ENCODE results near the gene KBTBD4. TPM values are rescaled to one million over a fixed set of nuclear protein-coding genes. Genes with fewer than 3 reads are reported as not detected.
"Not testable (repeated sequence)": the region's sequence is repeated elsewhere in the genome, so short reads cannot be mapped to it uniquely, and the experiment has no call there.

Gene KBTBD4
- total and polyA plus RNA-seq, 2 donors (not counting 1 experiment from before 2014, with no cell fraction given), result 8.6 to 20.3 TPM

- CTCF ChIA-PET, result interaction anchor here (0.5 to 2.5 kb wide), 3 partner anchors 11 to 489 kb away, joined by 3 to 19 read pairs (median 7); partner anchors contain the start of genes CELF1 and KBTBD4
- Histone ChIP-seq H3K27me3 (replicated peaks in 1 of 4; ENCODE audit: control extremely low read depth in 1 of 4, control insufficient read depth in 3 of 4, insufficient read depth in 4 of 4, low read length in 3 of 4) (no peaks in the 10 kb centered on the region), H3K4me3 (ENCODE audit: control extremely low read depth in 1 of 5, extremely low read depth in 1 of 5, insufficient read depth in 1 of 5, low read depth in 2 of 5, low read length in 4 of 5) (peak overlapping the region in 4 of 5 experiments; percentile 82 to 90 (median 86)), H3K4me2 (replicated peaks; ENCODE audit: low read depth, low read length, poor library complexity, severe bottlenecking) (peak overlapping the region; percentile 99), H2AFZ (ENCODE audit: insufficient read depth, low read depth, low read length, poor library complexity, severe bottlenecking) (peak overlapping the region; percentile 99), H3K27ac (ENCODE audit: low read length in 2 of 2) (peak overlapping the region; percentile 81 to 89), H4K20me1 (ENCODE audit: control insufficient read depth, insufficient read depth, low read length, poor library complexity, severe bottlenecking) (no peaks in the 10 kb centered on the region), H3K36me3 (replicated peaks in 1 of 2; ENCODE audit: control extremely low read depth in 1 of 2, control insufficient read depth in 1 of 2, extremely low read depth in 1 of 2, insufficient read depth in 2 of 2, low read length in 1 of 2) (peaks cover 0 to 6% of the 10 kb centered on the region in 2 experiments), H3K79me2 (ENCODE audit: control insufficient read depth, insufficient read depth, low read length) (peaks cover 61% of the 10 kb centered on the region), H3K9me3 (ENCODE audit: control extremely low read depth in 1 of 3, control insufficient read depth in 2 of 3, insufficient read depth in 1 of 3, low read length in 2 of 3) (no peaks in the 10 kb centered on the region), H3K4me1 (ENCODE audit: control insufficient read depth in 2 of 2, insufficient read depth in 2 of 2, low read length in 2 of 2) (peaks cover 8 to 17% of the 10 kb centered on the region in 2 donors), H3K9ac (ENCODE audit: low read length) (peak overlapping the region; percentile 97)
- Mint-ChIP-seq H3K27me3 (no peaks in the 10 kb centered on the region), H3K4me3 (peak overlapping the region; percentile 83), H3K27ac (peak overlapping the region; percentile 87), H3K4me1 (peaks cover 20% of the 10 kb centered on the region), H3K9me3 (ENCODE audit: insufficient read depth) (no peaks in the 10 kb centered on the region)
- WGBS (ENCODE audit: insufficient coverage), result 1% methylated on average over 7 of the region's 11 CpGs
- no peak for TF ChIP-seq EZH2 (IDR thresholded peaks at IDR 0.05; ENCODE audit: borderline replicate concordance, insufficient read depth, low read depth, low read length, poor library complexity, severe bottlenecking)
- no peak for TF ChIP-seq CTCF (IDR thresholded peaks at IDR 0.05)
- intact Hi-C loops (cut with micrococcal nuclease), result loop anchor here (1.0 to 2.0 kb wide), 2 partner anchors 12 to 14 kb away; partner anchors contain the start of genes CELF1, KBTBD4 and NDUFS3
- ATAC-seq (ENCODE audit: low read depth), result peak; percentile 7
- POLR2A ChIA-PET, result interaction anchor here (0.5 to 1.9 kb wide), 4 partner anchors 12 to 137 kb away, joined by 3 to 18 read pairs (median 4); partner anchors contain the start of genes CELF1, KBTBD4 and NDUFS3
- DNase-seq, result no peak
Observed at GRCh38 chr11:47564933-47565339, 13.8 kb downstream of the KBTBD4 start.

GRCh38 chr11:47564366-47564765, 14.4 kb downstream of the KBTBD4 start:
- H3K27me3 ChIP-seq (replicated peaks in 1 of 4; ENCODE audit: control extremely low read depth in 1 of 4, control insufficient read depth in 3 of 4, insufficient read depth in 4 of 4, low read length in 3 of 4); DNase-seq; H3K9me3 Mint-ChIP-seq (ENCODE audit: insufficient read depth); H3K27ac ChIP-seq (ENCODE audit: low read length in 2 of 2); H3K9me3 ChIP-seq (ENCODE audit: control extremely low read depth in 1 of 3, control insufficient read depth in 2 of 3, insufficient read depth in 1 of 3, low read length in 2 of 3); ATAC-seq (ENCODE audit: low read depth); H3K27me3 Mint-ChIP-seq; H2AFZ ChIP-seq (ENCODE audit: insufficient read depth, low read depth, low read length, poor library complexity, severe bottlenecking); H3K36me3 ChIP-seq (replicated peaks in 1 of 2; ENCODE audit: control extremely low read depth in 1 of 2, control insufficient read depth in 1 of 2, extremely low read depth in 1 of 2, insufficient read depth in 2 of 2, low read length in 1 of 2); H3K4me3 ChIP-seq (ENCODE audit: control extremely low read depth in 1 of 5, extremely low read depth in 1 of 5, insufficient read depth in 1 of 5, low read depth in 2 of 5, low read length in 4 of 5); H4K20me1 ChIP-seq (ENCODE audit: control insufficient read depth, insufficient read depth, low read length, poor library complexity, severe bottlenecking); H3K9ac ChIP-seq (ENCODE audit: low read length): not testable (repeated sequence)
- 93% methylated on average over 6 of the region's 10 CpGs for WGBS (ENCODE audit: insufficient coverage)
- CTCF ChIA-PET, result interaction anchor here (0.5 to 2.5 kb wide), 2 partner anchors 11 to 490 kb away, joined by 3 to 19 read pairs; partner anchors contain the start of gene CELF1
- Histone ChIP-seq H3K79me2 (ENCODE audit: control insufficient read depth, insufficient read depth, low read length) (peaks cover 55% of the 10 kb centered on the region), H3K4me2 (replicated peaks; ENCODE audit: low read depth, low read length, poor library complexity, severe bottlenecking) (peak overlapping the region; percentile 99), H3K4me1 (ENCODE audit: control insufficient read depth in 2 of 2, insufficient read depth in 2 of 2, low read length in 2 of 2) (peaks cover 8 to 17% of the 10 kb centered on the region in 2 donors)
- intact Hi-C loops (cut with micrococcal nuclease), result loop anchor here (2.0 kb wide), 1 partner anchor 14 kb away; the partner anchor contains the start of genes KBTBD4 and NDUFS3
- H3K4me3 Mint-ChIP-seq, result peak overlapping the region; percentile 83
- peaks cover 20% of the 10 kb centered on the region for H3K4me1 Mint-ChIP-seq
- H3K27ac Mint-ChIP-seq, result peak overlapping the region; percentile 37
- POLR2A ChIA-PET, result interaction anchor here (0.6 to 1.2 kb wide), 2 partner anchors 11 to 137 kb away, joined by 3 to 4 read pairs; partner anchors contain the start of gene CELF1

GRCh38 chr11:47562393-47562792, 16.4 kb downstream of the KBTBD4 start:
- H3K36me3 ChIP-seq (replicated peaks in 1 of 2; ENCODE audit: control extremely low read depth in 1 of 2, control insufficient read depth in 1 of 2, extremely low read depth in 1 of 2, insufficient read depth in 2 of 2, low read length in 1 of 2); ATAC-seq (ENCODE audit: low read depth); H3K9me3 Mint-ChIP-seq (ENCODE audit: insufficient read depth); intact Hi-C loops (cut with micrococcal nuclease); H3K27me3 Mint-ChIP-seq; H3K4me2 ChIP-seq (replicated peaks; ENCODE audit: low read depth, low read length, poor library complexity, severe bottlenecking); H3K4me3 ChIP-seq (ENCODE audit: control extremely low read depth in 1 of 5, extremely low read depth in 1 of 5, insufficient read depth in 1 of 5, low read depth in 2 of 5, low read length in 4 of 5); POLR2A ChIA-PET; H4K20me1 ChIP-seq (ENCODE audit: control insufficient read depth, insufficient read depth, low read length, poor library complexity, severe bottlenecking); H2AFZ ChIP-seq (ENCODE audit: insufficient read depth, low read depth, low read length, poor library complexity, severe bottlenecking); H3K9ac ChIP-seq (ENCODE audit: low read length); H3K27me3 ChIP-seq (replicated peaks in 1 of 4; ENCODE audit: control extremely low read depth in 1 of 4, control insufficient read depth in 3 of 4, insufficient read depth in 4 of 4, low read length in 3 of 4); H3K9me3 ChIP-seq (ENCODE audit: control extremely low read depth in 1 of 3, control insufficient read depth in 2 of 3, insufficient read depth in 1 of 3, low read length in 2 of 3); DNase-seq; H3K27ac ChIP-seq (ENCODE audit: low read length in 2 of 2); H3K4me3 Mint-ChIP-seq; CTCF ChIA-PET; H3K27ac Mint-ChIP-seq: not testable (repeated sequence)
- peaks cover 20% of the 10 kb centered on the region for H3K4me1 Mint-ChIP-seq
- H3K79me2 ChIP-seq (ENCODE audit: control insufficient read depth, insufficient read depth, low read length), result peaks cover 44% of the 10 kb centered on the region
- peaks cover 8 to 17% of the 10 kb centered on the region in 2 donors for H3K4me1 ChIP-seq (ENCODE audit: control insufficient read depth in 2 of 2, insufficient read depth in 2 of 2, low read length in 2 of 2)
- WGBS (ENCODE audit: insufficient coverage), result 100% methylated on average over 1 of the region's 4 CpGs

Data from B cell (primary cell).